HCT116 (cell line): ENCODE measurements around the gene DIS3L2. TPM values are rescaled to one million over a fixed set of nuclear protein-coding genes. Genes with fewer than 3 reads are reported as not detected.

Experiments used
- ATAC-seq: fragments of 200-7000 bp; cut with Tn5 transposase; 2 replicates; pipeline ENCODE4 v1.9.1; 2020; ENCODE audit warnings: mild to moderate bottlenecking, moderate library complexity
- BruUV-seq: library from RNA; stranded (reverse); fragments of 400-500 nt; replicated peaks from 2 replicates; lab custom pipeline; 2021; lab: Mats Ljungman, UMichigan
- CTCF ChIA-PET: fragments of 300-600 bp; sonication (Branson Sonifier 250); formaldehyde crosslinking; loops from one replicate; lab custom pipeline; 2021; ENCODE audit warnings: antibody characterized with exemption; lab: Charles Lee
- POLR2A ChIA-PET: fragments of 300-600, 350-600 bp; sonication (Branson Sonifier 250); formaldehyde crosslinking; loops from one replicate; lab custom pipeline; 2021; ENCODE audit warnings: antibody characterized with exemption; lab: Charles Lee
- RAD21 ChIA-PET, 2 experiments: fragments of 300-600 bp; sonication (Branson Sonifier 250); formaldehyde crosslinking; loops; one replicate each; lab custom pipeline; 2023; ENCODE audit warnings: low total read pairs in 2 of 2; ENCODE audit not compliant: uncharacterized antibody in 2 of 2, unreplicated experiment in 2 of 2, low non-redundant PET in 1 of 2; lab: Charles Lee
- DNase-seq: peaks from one replicate; pipeline ENCODE4 v3.0.0-alpha.2; 2010; ENCODE audit warnings: low read depth, low spot score
- H2AFZ ChIP-seq: fragments of 200-600 bp; shearing (Covaris generic), sonication (generic); 2 replicates; pipeline ENCODE4 v1.6.1; 2017; ENCODE audit warnings: low read depth, mixed run types, mixed read lengths, antibody characterized with exemption, low read length; ENCODE audit not compliant: poor library complexity, severe bottlenecking
- H3K27ac ChIP-seq: 2 replicates; pipeline ENCODE4 v1.5.1; 2012; ENCODE audit warnings: low read depth, low read length
- H3K27me3 ChIP-seq: fragments of 200-600 bp; sonication (generic); 2 replicates; pipeline ENCODE4 v1.6.1; 2016; ENCODE audit warnings: mixed run types, low read length, mixed read lengths; ENCODE audit not compliant: insufficient read depth
- H3K36me3 ChIP-seq, 2 experiments: fragments of 200-500 bp in 1 of 2; fragments of 200-600 bp in 1 of 2; sonication (Bioruptor generic) in 1 of 2; sonication (generic) in 1 of 2; 2 replicates each; pipeline versions ENCODE4 v1.5.1 to v1.6.1; 2014 to 2016; ENCODE audit warnings: low read length in 2 of 2, inconsistent platforms in 1 of 2, mixed read lengths in 1 of 2, mixed run types in 1 of 2; ENCODE audit not compliant: insufficient read depth in 2 of 2, control insufficient read depth in 1 of 2
- H3K4me1 ChIP-seq, 2 experiments: fragments of 200-600 bp in 1 of 2; sonication (generic) in 1 of 2; 2 replicates each; pipeline versions ENCODE4 v1.5.1 to v1.6.1; 2012 to 2017; ENCODE audit warnings: low read length in 2 of 2, inconsistent platforms in 1 of 2, mild to moderate bottlenecking in 1 of 2, mixed read lengths in 1 of 2, mixed run types in 1 of 2, moderate library complexity in 1 of 2; ENCODE audit not compliant: insufficient read depth in 2 of 2, control insufficient read depth in 1 of 2
- H3K4me2 ChIP-seq: fragments of 200-600 bp; sonication (generic); 2 replicates; pipeline ENCODE4 v1.6.1; 2017; ENCODE audit warnings: mixed run types, low read length, mixed read lengths
- H3K4me3 ChIP-seq, 2 experiments: fragments of 200-600 bp in 1 of 2; sonication (generic) in 1 of 2; replicated peaks in 1 of 2; 2 replicates each; pipeline ENCODE4 v1.5.1; 2011 to 2016; ENCODE audit warnings: low read length in 2 of 2, control low read depth in 1 of 2, low read depth in 1 of 2, mild to moderate bottlenecking in 1 of 2, mixed read lengths in 1 of 2, mixed run types in 1 of 2
- H3K79me2 ChIP-seq: fragments of 200-600 bp; sonication (generic); 2 replicates; pipeline ENCODE4 v1.6.1; 2017; ENCODE audit warnings: mild to moderate bottlenecking, mixed run types, low read length, moderate library complexity, mixed read lengths; ENCODE audit not compliant: insufficient read depth
- H3K9ac ChIP-seq: fragments of 200-600 bp; sonication (generic); 2 replicates; pipeline ENCODE4 v1.6.1; 2016; ENCODE audit warnings: low read length, mixed read lengths
- H3K9me2 ChIP-seq: fragments of 200-600 bp; sonication (generic), shearing (Covaris generic); 2 replicates; pipeline ENCODE4 v1.6.1; 2017; ENCODE audit warnings: mixed run types, mild to moderate bottlenecking, moderate library complexity; ENCODE audit not compliant: insufficient read depth
- H3K9me3 ChIP-seq, 2 experiments: fragments of 200-500 bp in 1 of 2; fragments of 200-600 bp in 1 of 2; sonication (Bioruptor generic) in 1 of 2; sonication (generic) in 1 of 2; 2 replicates each; pipeline ENCODE4 v1.6.1; 2014 to 2017; ENCODE audit warnings: low read length in 2 of 2, mixed read lengths in 2 of 2, inconsistent platforms in 1 of 2, low read depth in 1 of 2, mild to moderate bottlenecking in 1 of 2, mixed run types in 1 of 2, moderate library complexity in 1 of 2; ENCODE audit not compliant: control insufficient read depth in 1 of 2, insufficient read depth in 1 of 2
- H4K20me1 ChIP-seq: fragments of 200-600 bp; sonication (generic), shearing (Covaris generic); 2 replicates; pipeline ENCODE4 v1.6.1; 2017; ENCODE audit warnings: mixed run types, mild to moderate bottlenecking, moderate library complexity; ENCODE audit not compliant: insufficient read depth
- CEBPB ChIP-seq: IDR thresholded peaks from 2 replicates; pipeline ENCODE4 v1.6.1; 2012; ENCODE audit warnings: low read depth
- EGR1 ChIP-seq: IDR thresholded peaks from 2 replicates; pipeline ENCODE4 v1.6.1; 2012; ENCODE audit warnings: low read depth
- EZH2 ChIP-seq: fragments of 200-600 bp; sonication (generic); IDR thresholded peaks from 2 replicates; pipeline ENCODE4 v1.6.1; 2017; ENCODE audit warnings: antibody characterized with exemption, mixed run types
- EZH2phosphoT487 ChIP-seq: fragments of 200-600 bp; IDR thresholded peaks from 2 replicates; pipeline ENCODE4 v1.6.1; 2018; ENCODE audit warnings: antibody characterized with exemption, borderline replicate concordance
- FOSL1 ChIP-seq: IDR thresholded peaks from 2 replicates; pipeline ENCODE4 v1.6.1; 2012; ENCODE audit warnings: low read depth
- JUND ChIP-seq: IDR thresholded peaks from 2 replicates; pipeline ENCODE4 v1.6.1; 2012
- POLR2A ChIP-seq: IDR thresholded peaks from 2 replicates; pipeline ENCODE4 v1.7.0; 2011; ENCODE audit warnings: borderline replicate concordance; ENCODE audit not compliant: insufficient read depth, insufficient read length; ENCODE audit errors: extremely low read depth
- RAD21 ChIP-seq: IDR thresholded peaks from 2 replicates; pipeline ENCODE4 v1.6.1; 2012; ENCODE audit warnings: low read depth, mild to moderate bottlenecking
- SIN3A ChIP-seq: IDR thresholded peaks from 2 replicates; pipeline ENCODE4 v1.6.1; 2012; ENCODE audit warnings: low read depth
- ZFX ChIP-seq: fragments of 450-650 bp; IDR thresholded peaks from 2 replicates; pipeline ENCODE4 v1.6.1; 2017
- intact Hi-C: fragments of 100-400 bp; cut with micrococcal nuclease; formaldehyde crosslinking; loops from 2 replicates; pipeline ENCODE4 v1.10.0; 2022
- total RNA-seq: library from RNA; stranded (reverse); gene quantifications from one replicate; pipeline ENCODE4 v1.2.1, GENCODE V29; 2021; ENCODE audit not compliant: unreplicated experiment
- TF ChIP-seq, protein P1 (sequence below): IDR thresholded peaks from 2 replicates; pipeline ENCODE4 v1.6.1; 2011; ENCODE audit warnings: mild to moderate bottlenecking, low read length, moderate library complexity; ENCODE audit not compliant: insufficient replicate concordance; ENCODE audit errors: extremely low read depth

Gene DIS3L2
- total RNA-seq, 1 experiment from 2014 or later: 42.5 TPM

DNA sequence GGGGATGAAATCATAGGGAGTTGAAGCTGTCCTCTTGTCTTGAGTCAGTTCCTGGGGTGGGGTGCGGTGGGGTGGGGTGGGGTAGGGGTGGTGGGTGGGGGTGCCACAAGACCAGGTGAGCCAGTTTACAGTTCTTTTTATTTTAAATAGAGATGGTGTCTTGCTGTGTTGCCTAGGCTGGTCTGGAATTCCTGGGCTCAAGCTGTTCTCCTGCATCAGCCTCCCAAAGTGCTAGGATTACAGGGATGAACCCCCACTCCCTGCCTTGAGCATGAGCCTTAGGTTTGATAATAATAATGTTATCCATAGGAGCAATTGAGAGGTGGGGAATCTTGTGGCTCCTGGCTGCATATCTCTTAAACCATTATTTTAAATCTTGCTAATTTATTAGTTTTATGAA is 234.0 kb downstream of the DIS3L2 start:
- no peaks in the 10 kb centered on the region for H3K9me2 ChIP-seq
- no peak for ATAC-seq
- H3K4me2 ChIP-seq: no peak overlapping the region
- BruUV-seq: no TSS peak
- intact Hi-C loops: no loop called here
- ChIA-PET CTCF (no interaction called here), POLR2A (no interaction called here), RAD21 (no interaction called here)
- no peak overlapping the region for H2AFZ ChIP-seq
- H3K79me2 ChIP-seq: no peaks in the 10 kb centered on the region
- no peak overlapping the region for H3K9ac ChIP-seq
- no peak overlapping the region for H3K27ac ChIP-seq
- H3K4me3 ChIP-seq: no peak overlapping the region
- no peaks in the 10 kb centered on the region for H4K20me1 ChIP-seq
- TF ChIP-seq EGR1 (no peak), FOSL1 (no peak), EZH2phosphoT487 (no peak), CEBPB (no peak), POLR2A (no peak), ZFX (no peak)
- H3K36me3 ChIP-seq: no peaks in the 10 kb centered on the region
- H3K4me1 ChIP-seq: no peaks in the 10 kb centered on the region
- no peaks in the 10 kb centered on the region for H3K27me3 ChIP-seq
- H3K9me3 ChIP-seq: 0 out of 4 replicates have a peak, but pooled peaks cover 0 to 8% of the 10 kb centered on the region in 2 experiments
- no peak for DNase-seq

GRCh38 chr2:232196802-232197201 is 235.3 kb downstream of the DIS3L2 start:
- Histone ChIP-seq H3K9me3 (0 out of 4 replicates have a peak, but pooled peaks cover 0 to 8% of the 10 kb centered on the region in 2 experiments), H4K20me1 (no peaks in the 10 kb centered on the region), H3K27ac (no peak overlapping the region)
- TF ChIP-seq EZH2 (no peak), RAD21 (no peak), CEBPB (no peak), SIN3A (no peak), ZFX (no peak), JUND (no peak)
- TF ChIP-seq, protein P1, sequence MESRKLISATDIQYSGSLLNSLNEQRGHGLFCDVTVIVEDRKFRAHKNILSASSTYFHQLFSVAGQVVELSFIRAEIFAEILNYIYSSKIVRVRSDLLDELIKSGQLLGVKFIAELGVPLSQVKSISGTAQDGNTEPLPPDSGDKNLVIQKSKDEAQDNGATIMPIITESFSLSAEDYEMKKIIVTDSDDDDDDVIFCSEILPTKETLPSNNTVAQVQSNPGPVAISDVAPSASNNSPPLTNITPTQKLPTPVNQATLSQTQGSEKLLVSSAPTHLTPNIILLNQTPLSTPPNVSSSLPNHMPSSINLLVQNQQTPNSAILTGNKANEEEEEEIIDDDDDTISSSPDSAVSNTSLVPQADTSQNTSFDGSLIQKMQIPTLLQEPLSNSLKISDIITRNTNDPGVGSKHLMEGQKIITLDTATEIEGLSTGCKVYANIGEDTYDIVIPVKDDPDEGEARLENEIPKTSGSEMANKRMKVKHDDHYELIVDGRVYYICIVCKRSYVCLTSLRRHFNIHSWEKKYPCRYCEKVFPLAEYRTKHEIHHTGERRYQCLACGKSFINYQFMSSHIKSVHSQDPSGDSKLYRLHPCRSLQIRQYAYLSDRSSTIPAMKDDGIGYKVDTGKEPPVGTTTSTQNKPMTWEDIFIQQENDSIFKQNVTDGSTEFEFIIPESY: no peak
- TF ChIP-seq, all 23 proteins: peak for 0
- H3K4me1 ChIP-seq: no peaks in the 10 kb centered on the region
- H3K79me2 ChIP-seq: no peaks in the 10 kb centered on the region
- H3K4me3 ChIP-seq: no peak overlapping the region
- intact Hi-C loops: no loop called here
- RAD21 ChIA-PET: no interaction called here
- no peak overlapping the region for H3K9ac ChIP-seq
- no TSS peak for BruUV-seq
- no peaks in the 10 kb centered on the region for H3K36me3 ChIP-seq
- DNase-seq: no peak
- no peaks in the 10 kb centered on the region for H3K9me2 ChIP-seq
- CTCF ChIA-PET: no interaction called here
- ATAC-seq: no peak
- no peaks in the 10 kb centered on the region for H3K27me3 ChIP-seq
- POLR2A ChIA-PET: no interaction called here
- no peak overlapping the region for H2AFZ ChIP-seq
- no peak overlapping the region for H3K4me2 ChIP-seq
